Measurements from ENCODE around the gene DUS2. TPM values are rescaled to one million over a fixed set of nuclear protein-coding genes. Genes with fewer than 3 reads are reported as not detected.

DUS2 gene
- total and polyA plus RNA-seq, 9 of the 15 experiments (the other 6 are each of a cell fraction or from before 2014, with no cell fraction given): 5.8 to 22.5 (median 20.6) TPM

GRCh38 chr16:67979955-67980678, 43.0 kb upstream of the DUS2 start, which contains the start of gene DPEP3 (continued):
- TF ChIP-seq USF2 (CRISPR knock-in tag; IDR thresholded peaks at IDR 0.05) (no peak), ZNF583 (CRISPR knock-in tag; IDR thresholded peaks at IDR 0.05) (no peak), IRF2 (CRISPR knock-in tag; IDR thresholded peaks at IDR 0.05) (no peak), CTCF (IDR thresholded peaks at IDR 0.05 in 2 of 3, conservative IDR thresholded peaks at IDR 0.05 in 1 of 3; ENCODE audit: insufficient read depth in 2 of 3, low read depth in 1 of 3, low read length in 3 of 3) (peak in 1 of 3 experiments; percentile 51; a peak in 1 of 6 replicates), HES1 (IDR thresholded peaks at IDR 0.05; ENCODE audit: low read depth) (no peak), ELK1 (CRISPR knock-in tag; IDR thresholded peaks at IDR 0.05) (no peak), CTCFL (IDR thresholded peaks at IDR 0.05; ENCODE audit: borderline replicate concordance, insufficient read depth, low read depth, low read length, poor library complexity, severe bottlenecking) (peak; percentile 47), ZNF408 (CRISPR knock-in tag; IDR thresholded peaks at IDR 0.05; ENCODE audit: low read depth) (no peak), NRF1 (conservative IDR thresholded peaks at IDR 0.05 in 1 of 2, IDR thresholded peaks at IDR 0.05 in 1 of 2) (no peak), ZNF77 (CRISPR knock-in tag; IDR thresholded peaks at IDR 0.05) (no peak), ZBTB26 (CRISPR knock-in tag; IDR thresholded peaks at IDR 0.05) (no peak), ZBTB33 (CRISPR knock-in tag; IDR thresholded peaks at IDR 0.05) (peak; percentile 96), CHD4 (IDR thresholded peaks at IDR 0.05; ENCODE audit: insufficient read depth, insufficient replicate concordance, low read depth, low read length, poor library complexity, severe bottlenecking) (no peak), RBBP5 (IDR thresholded peaks at IDR 0.05; ENCODE audit: borderline replicate concordance, insufficient read depth, low read length, poor library complexity, severe bottlenecking) (no peak)
